Measurements from ENCODE around the gene CBLB.

CBLB gene

GRCh38 chr3:105812194-105812586 is 56.6 kb downstream of the CBLB start:
- Histone ChIP-seq H3K27ac (ENCODE audit: extremely low read depth, low read depth, low read length) (no peak overlapping the region), H3K9me3 (ENCODE audit: control insufficient read depth, insufficient read depth, low read depth, low read length) (no peaks in the 10 kb centered on the region), H3K36me3 (ENCODE audit: control insufficient read depth in 2 of 2, insufficient read depth in 1 of 2, low read length in 2 of 2) (no peaks in the 10 kb centered on the region), H3K4me3 (ENCODE audit: low read depth, low read length) (no peak overlapping the region), H3K4me1 (ENCODE audit: control insufficient read depth, insufficient read depth, low read length) (no peaks in the 10 kb centered on the region; the same call in none of the 2 replicates)
- TF ChIP-seq ZNF398 (tag by site-specific recombination; IDR thresholded peaks at IDR 0.05) (no peak), ZFP37 (tag by site-specific recombination; IDR thresholded peaks at IDR 0.05) (no peak), ZBTB17 (tag by site-specific recombination; IDR thresholded peaks at IDR 0.05) (no peak), ZSCAN5A (tag by site-specific recombination; IDR thresholded peaks at IDR 0.05) (no peak), ZNF558 (tag by site-specific recombination; IDR thresholded peaks at IDR 0.05) (no peak), TSHZ1 (tag by site-specific recombination; IDR thresholded peaks at IDR 0.05; ENCODE audit: borderline replicate concordance) (no peak), ZNF362 (tag by site-specific recombination; IDR thresholded peaks at IDR 0.05) (no peak), ZNF660 (tag by site-specific recombination; IDR thresholded peaks at IDR 0.05) (no peak), ZSCAN16 (tag by site-specific recombination; IDR thresholded peaks at IDR 0.05) (no peak), ZNF529 (tag by site-specific recombination; IDR thresholded peaks at IDR 0.05; ENCODE audit: insufficient replicate concordance) (no peak), ZNF626 (tag by site-specific recombination; IDR thresholded peaks at IDR 0.05) (no peak), OSR2 (tag by site-specific recombination; IDR thresholded peaks at IDR 0.05) (no peak)
- ChIA-PET CTCF (no interaction called here), POLR2A (no interaction called here)

- CTCF ChIA-PET, result interaction anchor here (0.7 to 1.0 kb wide), 2 partner anchors 16 to 23 kb away, joined by 3 to 6 read pairs; no protein-coding TSS in a partner anchor
- H3K27ac ChIP-seq (ENCODE audit: extremely low read depth, low read depth, low read length), result no peak overlapping the region
- TF ChIP-seq ZNF76 (tag by site-specific recombination; IDR thresholded peaks at IDR 0.05; ENCODE audit: borderline replicate concordance, low read depth) (no peak), ZNF624 (tag by site-specific recombination; IDR thresholded peaks at IDR 0.05) (no peak), ZNF354C (tag by site-specific recombination; IDR thresholded peaks at IDR 0.05; ENCODE audit: borderline replicate concordance, low read depth) (no peak), ZFP41 (tag by site-specific recombination; IDR thresholded peaks at IDR 0.05; ENCODE audit: borderline replicate concordance) (no peak), ZNF596 (tag by site-specific recombination; IDR thresholded peaks at IDR 0.05) (no peak), SP2 (tag by site-specific recombination; IDR thresholded peaks at IDR 0.05) (no peak), ZFP3 (tag by site-specific recombination; IDR thresholded peaks at IDR 0.05; ENCODE audit: low read depth) (no peak), ZNF529 (tag by site-specific recombination; IDR thresholded peaks at IDR 0.05; ENCODE audit: insufficient replicate concordance) (no peak), ZNF449 (tag by site-specific recombination; IDR thresholded peaks at IDR 0.05) (no peak), ZNF311 (tag by site-specific recombination; IDR thresholded peaks at IDR 0.05; ENCODE audit: borderline replicate concordance) (no peak), ZBTB20 (tag by site-specific recombination; IDR thresholded peaks at IDR 0.05) (no peak), ZNF704 (tag by site-specific recombination; IDR thresholded peaks at IDR 0.05) (no peak), ZBTB48 (tag by site-specific recombination; IDR thresholded peaks at IDR 0.05) (no peak)
- POLR2A ChIA-PET, result no interaction called here
- no peaks in the 10 kb centered on the region; the same call in none of the 2 replicates for H3K4me1 ChIP-seq (ENCODE audit: control insufficient read depth, insufficient read depth, low read length)
- H3K9me3 ChIP-seq (ENCODE audit: control insufficient read depth, insufficient read depth, low read depth, low read length), result no peaks in the 10 kb centered on the region
- H3K4me3 ChIP-seq (ENCODE audit: low read depth, low read length), result no peak overlapping the region
- no peaks in the 10 kb centered on the region for H3K36me3 ChIP-seq (ENCODE audit: control insufficient read depth in 2 of 2, insufficient read depth in 1 of 2, low read length in 2 of 2)
These were observed 57.2 kb downstream of the CBLB start for GRCh38 chr3:105811518-105812193.

Data from HEK293 (cell line).